Activated CD8-positive, alpha-beta memory T cell treated with anti-CD3 and anti-CD28 coated beads, Interleukin-2, amount 10 ng/mL, durations not matched to agents 7 days and 5 days (primary cell): ENCODE measurements around the gene ITSN1. TPM values are rescaled to one million over a fixed set of nuclear protein-coding genes. Genes with fewer than 3 reads are reported as not detected.

ENCODE experiments used
- ATAC-seq: fragments of 150-1000 bp; cut with Tn5 transposase; one replicate; pipeline ENCODE4 v1.10.0; 2021; ENCODE audit warnings: moderate library complexity
- CTCF ChIA-PET: fragments of 350-600 bp; sonication (Branson Sonifier 250); formaldehyde crosslinking; loops from one replicate; lab custom pipeline; 2021; ENCODE audit warnings: antibody characterized with exemption; lab: Charles Lee
- DNase-seq: peaks from one replicate; pipeline ENCODE4 v3.0.0-alpha.2; 2020
- H3K27ac Mint-ChIP-seq: one replicate; pipeline ENCODE4 v1.8.0; 2021; ENCODE audit warnings: mild to moderate bottlenecking, mixed read lengths
- H3K27me3 Mint-ChIP-seq: one replicate; pipeline ENCODE4 v1.8.0; 2021; ENCODE audit warnings: mixed read lengths
- H3K36me3 Mint-ChIP-seq: one replicate; pipeline ENCODE4 v1.8.0; 2021; ENCODE audit warnings: mild to moderate bottlenecking, mixed read lengths
- H3K4me1 Mint-ChIP-seq: one replicate; pipeline ENCODE4 v1.8.0; 2021; ENCODE audit warnings: mixed read lengths
- H3K4me3 Mint-ChIP-seq: one replicate; pipeline ENCODE4 v1.8.0; 2021; ENCODE audit warnings: mild to moderate bottlenecking, moderate library complexity, mixed read lengths
- H3K9me3 Mint-ChIP-seq: one replicate; pipeline ENCODE4 v1.8.0; 2022; ENCODE audit warnings: low read depth, mixed read lengths
- total RNA-seq, 2 experiments: library from RNA; stranded (reverse); gene quantifications; one replicate each; pipeline ENCODE4 v1.2.3, GENCODE V29; 2021

ITSN1 gene
- total RNA-seq, 2 experiments from 2014 or later: 2.0 to 3.9 TPM

DNA sequence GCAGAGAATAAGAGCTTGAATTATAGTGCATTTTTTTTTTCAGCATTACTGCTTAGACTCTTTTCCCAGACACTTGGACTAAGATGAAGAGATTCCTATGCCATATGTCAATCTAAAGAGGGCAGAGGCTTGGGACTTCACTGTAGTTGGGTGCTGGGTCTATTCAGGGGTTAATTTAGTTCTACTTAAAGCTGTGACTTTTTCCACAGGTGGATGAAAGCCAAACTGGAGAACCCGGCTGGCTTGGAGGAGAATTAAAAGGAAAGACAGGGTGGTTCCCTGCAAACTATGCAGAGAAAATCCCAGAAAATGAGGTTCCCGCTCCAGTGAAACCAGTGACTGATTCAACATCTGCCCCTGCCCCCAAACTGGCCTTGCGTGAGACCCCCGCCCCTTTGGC, 168.5 kb downstream of the ITSN1 start:
- no peaks in the 10 kb centered on the region for H3K9me3 Mint-ChIP-seq
- no peaks in the 10 kb centered on the region for H3K27me3 Mint-ChIP-seq
- no peak overlapping the region for H3K27ac Mint-ChIP-seq
- ATAC-seq (no peak), DNase-seq (no peak)
- H3K36me3 Mint-ChIP-seq: no peaks in the 10 kb centered on the region
- no peak overlapping the region for H3K4me3 Mint-ChIP-seq
- no peaks in the 10 kb centered on the region for H3K4me1 Mint-ChIP-seq
- CTCF ChIA-PET: no interaction called here

DNA sequence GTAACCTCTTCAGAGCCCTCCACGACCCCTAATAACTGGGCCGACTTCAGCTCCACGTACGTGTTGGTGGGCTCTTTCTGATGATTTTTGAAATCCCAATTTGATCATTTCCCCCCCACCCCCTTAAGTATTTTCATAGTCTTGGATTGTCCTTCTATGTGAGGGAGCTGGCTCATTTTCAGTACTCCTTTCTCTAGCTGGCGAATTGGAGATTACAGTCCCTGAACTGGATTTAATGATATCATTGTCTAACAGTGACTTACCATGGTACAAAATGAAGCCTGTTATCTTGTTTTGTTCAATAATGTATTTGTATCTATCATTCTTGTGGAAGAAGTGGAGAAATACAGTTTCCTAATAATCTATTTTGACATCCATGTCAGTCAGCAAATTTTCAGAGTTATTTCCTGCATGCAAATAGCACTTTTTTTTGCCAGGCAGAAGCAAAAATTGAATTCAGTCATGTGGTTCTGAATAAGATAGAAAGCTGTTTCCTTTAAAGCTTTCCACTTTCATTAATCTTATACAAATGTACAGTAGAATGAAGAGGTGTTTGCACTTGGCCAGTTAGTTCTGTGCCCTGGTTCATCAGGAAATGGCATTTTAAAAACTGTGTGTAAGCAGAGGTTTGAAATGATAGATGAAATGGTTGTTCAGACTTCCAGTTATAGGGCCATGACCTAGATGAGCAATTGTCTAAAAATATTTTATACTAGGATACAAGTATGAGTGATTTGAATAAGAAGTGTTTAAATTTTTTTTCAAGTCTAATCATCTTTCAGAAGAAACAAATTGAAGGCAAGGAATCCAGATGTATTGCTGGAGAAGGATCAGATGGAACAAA, 169.1 kb downstream of the ITSN1 start:
- Mint-ChIP-seq H3K4me1 (no peaks in the 10 kb centered on the region), H3K4me3 (no peak overlapping the region), H3K9me3 (no peaks in the 10 kb centered on the region), H3K27ac (no peak overlapping the region), H3K27me3 (no peaks in the 10 kb centered on the region), H3K36me3 (no peaks in the 10 kb centered on the region)
- DNase-seq (no peak), ATAC-seq (no peak)
- CTCF ChIA-PET: no interaction called here

DNA sequence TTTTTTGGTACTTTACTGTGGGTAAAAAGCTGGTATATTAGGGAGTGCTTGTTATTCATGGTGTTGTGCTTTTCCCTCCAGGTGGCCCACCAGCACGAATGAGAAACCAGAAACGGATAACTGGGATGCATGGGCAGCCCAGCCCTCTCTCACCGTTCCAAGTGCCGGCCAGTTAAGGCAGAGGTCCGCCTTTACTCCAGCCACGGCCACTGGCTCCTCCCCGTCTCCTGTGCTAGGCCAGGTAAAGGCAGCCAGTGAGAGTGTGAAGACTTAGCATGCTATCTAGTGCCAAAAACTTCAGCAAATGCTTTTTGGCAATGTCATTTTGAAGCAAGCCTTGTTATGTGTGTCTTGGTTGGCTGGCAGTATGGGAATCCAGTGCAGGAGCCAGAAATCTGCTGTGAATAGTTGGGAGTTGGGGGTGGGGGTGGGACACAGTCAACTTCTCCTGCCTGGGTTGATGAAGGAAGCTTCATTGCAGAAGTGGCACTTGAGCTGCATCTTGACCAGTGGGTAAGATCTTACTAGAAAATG, 171.6 kb downstream of the ITSN1 start:
- Mint-ChIP-seq H3K36me3 (no peaks in the 10 kb centered on the region), H3K4me1 (no peaks in the 10 kb centered on the region), H3K27me3 (no peaks in the 10 kb centered on the region), H3K27ac (no peak overlapping the region), H3K4me3 (no peak overlapping the region), H3K9me3 (no peaks in the 10 kb centered on the region)
- CTCF ChIA-PET: no interaction called here
- DNase-seq (no peak), ATAC-seq (no peak)

DNA sequence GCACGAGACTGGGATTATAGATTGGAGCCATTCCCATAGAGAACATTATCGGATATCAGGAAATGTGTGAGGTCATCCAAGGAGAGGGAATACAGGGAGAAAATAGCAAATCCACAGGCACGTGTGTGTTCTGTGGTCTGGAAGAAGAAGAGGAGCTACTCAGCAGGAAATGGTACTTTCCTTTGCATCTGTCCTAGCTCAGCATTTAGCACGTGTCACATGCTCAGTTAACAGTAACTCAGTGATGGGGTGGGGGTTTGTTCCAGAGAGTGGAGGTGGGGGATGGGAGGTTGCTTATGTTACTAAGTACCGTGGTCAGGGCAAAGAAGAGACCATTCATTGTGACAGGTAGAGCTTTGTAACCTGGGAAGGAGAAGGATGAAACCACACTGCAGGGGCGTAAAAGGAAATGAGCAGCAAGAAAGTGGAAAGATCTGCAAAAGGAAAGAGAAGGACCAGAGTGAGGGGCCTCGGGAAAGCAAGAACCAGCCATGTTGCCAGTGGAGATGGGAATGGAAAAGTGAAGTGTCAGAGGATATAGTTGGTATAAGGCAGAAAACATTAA, 172.9 kb downstream of the ITSN1 start:
- no peaks in the 10 kb centered on the region for H3K36me3 Mint-ChIP-seq
- no peaks in the 10 kb centered on the region for H3K4me1 Mint-ChIP-seq
- CTCF ChIA-PET: no interaction called here
- no peaks in the 10 kb centered on the region for H3K9me3 Mint-ChIP-seq
- ATAC-seq (no peak), DNase-seq (no peak)
- H3K27me3 Mint-ChIP-seq: no peaks in the 10 kb centered on the region
- H3K4me3 Mint-ChIP-seq: no peak overlapping the region
- H3K27ac Mint-ChIP-seq: no peak overlapping the region

DNA sequence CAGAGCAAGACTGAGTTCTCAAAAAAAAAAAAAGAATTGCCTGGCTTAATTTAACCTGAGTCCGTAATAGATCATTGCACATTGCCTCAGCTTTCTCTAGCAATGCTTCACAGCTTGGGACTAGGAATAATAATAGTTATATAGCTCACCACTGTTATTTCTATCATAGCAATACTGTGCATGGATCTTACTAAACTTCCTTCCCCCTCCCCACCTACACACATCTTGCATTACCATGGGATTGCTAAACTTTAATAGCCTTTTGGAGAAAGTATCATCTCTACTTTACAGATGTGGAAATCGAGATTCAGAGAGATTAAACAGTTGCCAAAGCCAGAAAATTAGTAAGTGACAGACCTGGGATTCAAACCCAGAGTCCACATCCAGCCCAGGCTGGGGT, 173.9 kb downstream of the ITSN1 start:
- Mint-ChIP-seq H3K9me3 (no peaks in the 10 kb centered on the region), H3K4me3 (no peak overlapping the region), H3K27me3 (no peaks in the 10 kb centered on the region), H3K36me3 (no peaks in the 10 kb centered on the region), H3K27ac (no peak overlapping the region), H3K4me1 (no peaks in the 10 kb centered on the region)
- CTCF ChIA-PET: no interaction called here
- no peak for ATAC-seq
- no peak for DNase-seq

DNA sequence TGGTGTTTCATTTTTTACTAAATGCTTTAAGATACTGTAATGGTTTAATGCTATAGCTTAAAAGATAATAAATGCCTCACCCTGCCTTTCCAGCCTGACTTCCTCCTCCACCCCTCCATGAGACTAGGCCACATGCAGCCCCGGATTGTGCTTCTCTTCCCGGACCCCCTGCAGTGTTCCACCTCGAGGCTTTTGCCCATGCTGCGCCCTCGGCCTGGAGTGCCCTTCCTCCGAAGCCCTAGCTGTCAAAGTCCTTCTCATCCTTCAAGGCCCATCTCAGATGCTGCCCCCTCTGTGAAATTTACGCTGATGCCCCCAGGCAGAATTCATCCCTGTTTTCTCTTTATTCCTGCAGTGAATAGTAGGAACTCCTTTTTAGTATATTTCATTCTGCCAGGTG, 174.8 kb downstream of the ITSN1 start:
- Mint-ChIP-seq H3K27ac (no peak overlapping the region), H3K27me3 (no peaks in the 10 kb centered on the region), H3K4me3 (no peak overlapping the region), H3K4me1 (no peaks in the 10 kb centered on the region), H3K9me3 (no peaks in the 10 kb centered on the region), H3K36me3 (no peaks in the 10 kb centered on the region)
- no peak for DNase-seq
- CTCF ChIA-PET: no interaction called here
- no peak for ATAC-seq

DNA sequence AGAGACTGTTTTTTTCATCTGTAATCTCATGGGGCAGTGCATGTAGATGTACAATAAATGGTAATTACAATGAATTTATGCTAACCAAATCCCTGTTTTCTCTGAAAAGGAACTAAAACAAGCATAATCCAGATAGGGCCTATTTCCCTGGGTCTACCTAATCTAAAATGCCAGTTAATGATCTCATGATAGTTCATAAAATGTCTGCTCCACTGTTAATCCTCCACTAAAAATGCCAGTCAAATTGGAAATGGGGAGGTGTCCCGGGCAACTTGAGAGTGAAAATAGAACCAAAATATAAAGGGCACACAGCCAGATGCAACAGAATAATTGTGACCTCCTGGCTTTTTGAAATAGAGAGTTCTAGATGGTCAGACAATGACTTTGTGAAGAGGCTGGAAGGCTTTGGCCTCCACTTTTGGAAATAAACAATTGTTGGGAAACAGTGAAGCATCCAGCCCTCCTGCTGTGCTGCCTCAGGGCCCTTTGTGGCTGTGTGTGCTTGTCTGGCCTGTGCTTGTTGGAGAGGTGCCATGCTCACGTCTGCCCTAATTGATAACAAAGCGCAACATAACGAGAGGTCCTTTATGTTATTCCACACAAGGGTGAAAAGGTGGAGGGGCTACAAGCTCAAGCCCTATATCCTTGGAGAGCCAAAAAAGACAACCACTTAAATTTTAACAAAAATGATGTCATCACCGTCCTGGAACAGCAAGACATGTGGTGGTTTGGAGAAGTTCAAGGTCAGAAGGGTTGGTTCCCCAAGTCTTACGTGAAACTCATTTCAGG, 175.6 kb downstream of the ITSN1 start:
- H3K4me3 Mint-ChIP-seq: no peak overlapping the region
- H3K27me3 Mint-ChIP-seq: no peaks in the 10 kb centered on the region
- no peaks in the 10 kb centered on the region for H3K9me3 Mint-ChIP-seq
- no peaks in the 10 kb centered on the region for H3K4me1 Mint-ChIP-seq
- CTCF ChIA-PET: no interaction called here
- ATAC-seq (no peak), DNase-seq (no peak)
- H3K27ac Mint-ChIP-seq: no peak overlapping the region
- no peaks in the 10 kb centered on the region for H3K36me3 Mint-ChIP-seq

DNA sequence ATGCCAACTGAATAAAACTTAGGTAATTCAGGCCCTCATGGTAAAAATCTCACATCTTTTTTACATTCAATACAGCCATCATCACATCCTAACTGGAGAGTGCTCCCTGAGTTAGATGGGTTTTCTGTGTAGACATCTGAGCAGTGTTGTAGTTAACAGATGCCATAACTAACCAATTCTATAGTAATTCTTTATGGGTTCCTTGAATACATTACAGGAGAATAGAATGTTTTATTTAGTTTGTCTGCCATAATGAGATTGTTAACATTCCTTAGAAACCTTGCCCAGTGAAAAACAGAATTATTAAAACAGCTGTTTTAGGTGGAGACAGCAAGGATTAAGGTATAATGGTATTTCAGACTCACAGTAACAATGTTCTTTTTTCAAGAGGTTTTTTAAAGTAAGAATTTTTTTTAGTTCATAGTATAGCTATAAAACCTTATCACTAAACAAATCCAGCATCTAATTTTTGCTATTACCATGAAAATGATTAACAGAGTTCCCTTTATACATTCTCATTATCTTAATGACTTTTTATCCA, 178.0 kb downstream of the ITSN1 start:
- no peaks in the 10 kb centered on the region for H3K4me1 Mint-ChIP-seq
- no peaks in the 10 kb centered on the region for H3K27me3 Mint-ChIP-seq
- no peak for ATAC-seq
- no peaks in the 10 kb centered on the region for H3K36me3 Mint-ChIP-seq
- no peak for DNase-seq
- no peak overlapping the region for H3K4me3 Mint-ChIP-seq
- CTCF ChIA-PET: no interaction called here
- H3K27ac Mint-ChIP-seq: no peak overlapping the region
- H3K9me3 Mint-ChIP-seq: no peaks in the 10 kb centered on the region

DNA sequence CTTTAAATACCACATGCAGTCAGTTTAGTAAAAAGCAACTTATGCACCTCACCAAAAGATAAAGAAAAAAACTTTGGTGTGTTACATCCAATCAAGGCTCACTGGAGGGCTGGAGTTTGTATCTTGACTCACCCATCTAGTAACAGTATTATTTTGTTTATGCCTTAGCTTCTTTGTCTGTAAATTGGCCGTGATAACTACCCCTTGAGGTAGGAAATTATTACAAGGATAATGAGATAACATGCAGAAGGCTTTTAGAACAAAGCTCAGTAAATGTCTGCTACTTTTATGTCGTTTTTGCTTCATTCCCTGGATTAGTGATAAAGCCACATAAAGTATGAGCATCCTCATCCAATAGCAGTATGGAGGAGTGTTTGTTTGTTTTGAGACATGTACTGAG, 178.5 kb downstream of the ITSN1 start:
- CTCF ChIA-PET: no interaction called here
- no peaks in the 10 kb centered on the region for H3K9me3 Mint-ChIP-seq
- no peak for ATAC-seq

DNA sequence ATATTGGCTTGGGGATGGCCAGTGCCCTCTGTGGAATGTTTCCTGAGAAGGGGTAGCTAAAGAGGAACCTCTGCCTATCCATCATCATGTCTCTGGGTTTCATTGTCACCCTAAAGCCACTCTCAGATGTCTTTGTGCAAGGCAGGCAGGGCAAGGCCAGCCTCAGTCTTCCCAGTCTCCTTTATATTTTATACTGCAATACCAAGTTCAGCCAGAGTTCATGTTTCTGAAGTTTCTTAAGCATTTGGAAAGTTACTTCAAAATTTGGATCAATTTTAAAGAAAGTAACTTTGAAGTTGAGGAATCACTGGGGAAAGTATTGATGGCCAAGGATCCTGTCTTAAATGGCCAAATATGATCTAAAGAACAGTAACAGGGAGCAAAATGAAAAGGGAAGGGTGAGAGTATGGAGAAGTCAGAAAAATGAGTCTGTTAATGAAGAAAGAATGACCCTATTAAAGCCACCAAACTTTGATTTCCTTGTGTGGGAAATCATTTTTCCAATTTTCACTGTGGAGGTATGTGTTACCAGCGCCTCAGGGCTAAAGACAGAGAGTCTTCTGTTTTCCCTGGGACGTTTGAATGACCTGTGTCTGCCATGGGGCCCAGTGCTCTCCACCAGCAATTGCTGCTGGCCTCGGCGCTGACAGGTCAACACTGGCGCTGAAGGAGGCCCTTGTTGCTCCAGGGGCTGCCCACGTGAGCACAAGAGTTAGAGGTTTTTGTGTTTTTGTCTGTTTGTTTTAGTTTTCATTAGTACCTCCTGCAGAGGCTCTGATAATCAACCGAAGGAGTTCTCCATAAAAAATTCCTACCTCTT, 179.4 kb downstream of the ITSN1 start:
- CTCF ChIA-PET: no interaction called here
- H3K27ac Mint-ChIP-seq: no peak overlapping the region
- DNase-seq: no peak
- no peaks in the 10 kb centered on the region for H3K36me3 Mint-ChIP-seq
- no peaks in the 10 kb centered on the region for H3K4me1 Mint-ChIP-seq
- no peaks in the 10 kb centered on the region for H3K27me3 Mint-ChIP-seq
- H3K9me3 Mint-ChIP-seq: no peaks in the 10 kb centered on the region
- no peak overlapping the region for H3K4me3 Mint-ChIP-seq
- ATAC-seq: no peak

More for the DNA sequence above, 178.5 kb downstream of the ITSN1 start:
- Mint-ChIP-seq H3K36me3 (no peaks in the 10 kb centered on the region), H3K4me3 (no peak overlapping the region), H3K27me3 (no peaks in the 10 kb centered on the region), H3K27ac (no peak overlapping the region), H3K4me1 (no peaks in the 10 kb centered on the region)
- no peak for DNase-seq

DNA sequence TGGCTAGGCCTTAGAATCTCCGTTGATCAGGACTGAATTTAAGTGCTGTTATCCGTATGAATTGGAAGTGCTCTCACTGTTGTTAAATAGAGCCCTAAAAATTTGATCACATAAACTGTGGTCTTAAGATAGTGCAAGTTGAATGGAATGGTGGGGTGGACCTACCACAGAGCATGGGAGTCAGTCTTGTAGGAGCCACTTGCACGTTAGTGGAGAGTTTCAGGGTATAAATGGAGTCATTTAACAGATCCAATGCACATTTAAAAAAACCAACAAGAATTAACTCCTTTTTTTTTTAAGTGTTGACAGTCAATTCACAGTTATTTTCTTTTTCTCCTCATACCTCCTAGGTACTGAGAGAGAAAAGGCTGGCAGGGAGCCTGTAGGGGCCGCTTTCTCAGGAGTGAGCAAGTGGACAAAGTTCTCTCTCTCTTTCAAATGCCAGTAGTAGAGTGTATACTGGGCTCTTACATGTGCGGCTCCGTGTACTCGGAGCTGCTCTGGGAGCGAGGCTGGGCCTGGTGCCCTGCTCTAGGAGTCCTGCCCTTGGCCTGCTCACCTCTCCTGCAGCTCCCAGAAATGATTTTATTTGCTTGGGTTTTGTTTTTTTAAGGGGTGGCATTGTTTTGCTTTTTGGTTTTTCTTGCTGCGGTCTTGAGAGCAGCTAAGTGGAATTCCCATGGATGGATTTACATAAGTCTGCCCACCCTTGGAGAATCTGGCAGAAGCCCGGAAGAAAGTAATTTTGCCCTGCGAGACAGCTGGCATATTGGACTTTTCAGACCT, 182.0 kb downstream of the ITSN1 start:
- Mint-ChIP-seq H3K27me3 (no peaks in the 10 kb centered on the region), H3K36me3 (no peaks in the 10 kb centered on the region)

DNA sequence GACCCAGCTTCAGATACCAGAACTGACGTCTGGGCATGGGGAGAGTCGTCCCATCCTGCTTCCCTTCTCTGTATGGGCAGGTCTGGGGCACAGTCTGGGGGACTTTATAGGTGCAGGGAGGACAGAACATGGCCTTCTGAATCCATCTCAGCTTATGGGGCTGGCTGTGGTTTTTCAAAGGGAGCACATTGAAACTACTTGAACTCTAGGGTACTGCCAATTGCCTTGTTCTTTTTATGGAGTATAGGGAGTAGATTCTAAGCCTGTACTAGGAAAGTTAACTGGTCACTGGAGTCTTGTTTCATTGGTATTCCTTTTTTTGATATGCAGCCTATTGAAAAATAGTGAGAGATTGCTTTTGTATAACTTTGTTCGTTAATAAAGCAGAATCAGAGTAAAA, 183.1 kb downstream of the ITSN1 start:
- DNase-seq (no peak), ATAC-seq (no peak)
- H3K4me3 Mint-ChIP-seq: no peak overlapping the region
- CTCF ChIA-PET: no interaction called here
- H3K36me3 Mint-ChIP-seq: no peaks in the 10 kb centered on the region
- H3K4me1 Mint-ChIP-seq: no peaks in the 10 kb centered on the region
- no peaks in the 10 kb centered on the region for H3K27me3 Mint-ChIP-seq
- H3K27ac Mint-ChIP-seq: no peak overlapping the region
- H3K9me3 Mint-ChIP-seq: no peaks in the 10 kb centered on the region

More for the DNA sequence above, 182.0 kb downstream of the ITSN1 start:
- ATAC-seq: no peak
- Mint-ChIP-seq H3K9me3 (no peaks in the 10 kb centered on the region), H3K4me3 (no peak overlapping the region), H3K4me1 (no peaks in the 10 kb centered on the region), H3K27ac (no peak overlapping the region)
- CTCF ChIA-PET: no interaction called here
- DNase-seq: no peak
